Smooth muscle cell of bladder (primary cell): Measurements from ENCODE around the gene CACNG8. TPM values are rescaled to one million over a fixed set of nuclear protein-coding genes. Genes with fewer than 3 reads are reported as not detected.

ENCODE experiments used
- total RNA-seq: library from RNA; depleted of rRNA; stranded (reverse); fragments of >200 nt; gene quantifications from 2 replicates; pipeline ENCODE4 v1.2.3, GENCODE V29; 2014

Gene CACNG8
- total RNA-seq, result 0.37 and 0.43 TPM in 2 replicates

GRCh38 chr19:53962887-53963431 lies at the start of gene CACNG8:
TSS of gene CACNG8 (plus strand) at chr19:53962937.

GRCh38 chr19:53991224-53992113 lies 28.7 kb downstream of the CACNG8 start, which contains the start of gene CACNG6:
TSS of gene CACNG6 (plus strand) at chr19:53991637. CDS start at chr19:53992878, 1,241 bp downstream.

Other genes starting within 250 kb of the CACNG8 start
- gene NLRP12, start 138.6 kb upstream of the CACNG8 start, total RNA-seq, result under 0.01 TPM in 1 of 2 replicates, not detected in the other
- gene MYADM, start 95.1 kb upstream of the CACNG8 start, total RNA-seq, result 5.0 and 6.7 TPM in 2 replicates
- gene PRKCG, start 80.7 kb upstream of the CACNG8 start, total RNA-seq, result 0.14 TPM in 1 of 2 replicates, not detected in the other
- gene CACNG7, start 53.7 kb upstream of the CACNG8 start, total RNA-seq, result 1.3 and 1.6 TPM in 2 replicates
- gene CACNG6, start 28.7 kb downstream of the CACNG8 start, total RNA-seq, result 0.83 and 2.3 TPM in 2 replicates
- gene VSTM1, start 101.0 kb downstream of the CACNG8 start, total RNA-seq, result not detected in 2 replicates
- not detected in 2 replicates for gene TARM1, start 118.4 kb downstream of the CACNG8 start, total RNA-seq
- 0.14 and 0.18 TPM in 2 replicates for gene OSCAR, start 137.9 kb downstream of the CACNG8 start, total RNA-seq
- 17.9 and 22.8 TPM in 2 replicates for gene NDUFA3, start 139.9 kb downstream of the CACNG8 start, total RNA-seq
- 18.5 and 19.3 TPM in 2 replicates for gene TFPT, start 152.7 kb downstream of the CACNG8 start, total RNA-seq
- gene PRPF31, start 152.8 kb downstream of the CACNG8 start, total RNA-seq, result 51.0 and 53.5 TPM in 2 replicates
- gene CNOT3, start 174.8 kb downstream of the CACNG8 start, total RNA-seq, result 5.3 and 6.5 TPM in 2 replicates
- gene LENG1, start 196.8 kb downstream of the CACNG8 start, total RNA-seq, result 6.5 and 7.2 TPM in 2 replicates
- gene TMC4, start 210.2 kb downstream of the CACNG8 start, total RNA-seq, result 0.09 and 0.28 TPM in 2 replicates
- 24.7 and 36.4 TPM in 2 replicates for gene MBOAT7, start 226.6 kb downstream of the CACNG8 start, total RNA-seq
- gene TSEN34, start 228.4 kb downstream of the CACNG8 start, total RNA-seq, result 47.4 and 53.6 TPM in 2 replicates
- gene RPS9, start 237.9 kb downstream of the CACNG8 start, total RNA-seq, result 3,148 and 3,177 TPM in 2 replicates